AG04449 (cell line): ENCODE data around the gene RFWD3.

Source experiments
- CTCF ChIA-PET: fragments of 350-600 bp; formaldehyde crosslinking; extraction: SDS; loops from one replicate; lab custom pipeline; 2021; ENCODE audit warnings: antibody characterized with exemption; lab: Yijun Ruan, JAX
- POLR2A ChIA-PET: fragments of 400-600, 350-600 bp; formaldehyde crosslinking; extraction: SDS; loops from one replicate; lab custom pipeline; 2020; ENCODE audit warnings: antibody characterized with exemption, inconsistent platforms; lab: Yijun Ruan, JAX
- DNase-seq: peaks from one replicate; pipeline ENCODE4 v3.0.0-alpha.2; 2010; ENCODE audit warnings: low read depth, low spot score
- H3K4me3 ChIP-seq: 2 replicates; pipeline ENCODE4 v1.5.1; 2011; ENCODE audit warnings: low read depth, mild to moderate bottlenecking, control low read depth, low read length
- CTCF ChIP-seq: IDR thresholded peaks from one replicate; pipeline ENCODE4 v1.5.1; 2011; ENCODE audit warnings: mild to moderate bottlenecking, moderate library complexity, low read length, control low read depth, inconsistent platforms; ENCODE audit not compliant: insufficient read depth; ENCODE audit errors: missing control alignments

The RFWD3 gene

GRCh38 chr16:74601126-74601871 is 65.4 kb downstream of the RFWD3 start:
- no peak for DNase-seq
- H3K4me3 ChIP-seq = no peak overlapping the region
- ChIA-PET CTCF (interaction anchor here (1.1 to 2.6 kb wide), 3 partner anchors 22 to 50 kb away, joined by 3 to 7 read pairs (median 4); no protein-coding TSS in a partner anchor), POLR2A (no interaction called here)
- no peak for TF ChIP-seq CTCF

GRCh38 chr16:74596586-74596985 is 70.1 kb downstream of the RFWD3 start:
- no peak overlapping the region for H3K4me3 ChIP-seq
- TF ChIP-seq CTCF = no peak
- no peak for DNase-seq
- CTCF ChIA-PET = interaction anchor here (0.9 kb wide), 1 partner anchor 26 kb away, joined by 5 read pairs; no protein-coding TSS in a partner anchor
- POLR2A ChIA-PET = interaction anchor here (1.2 kb wide), 1 partner anchor 10 kb away, joined by 4 read pairs; the partner anchor contains the start of gene GLG1

GRCh38 chr16:74592847-74593246 is 73.8 kb downstream of the RFWD3 start:
- POLR2A ChIA-PET = no interaction called here
- DNase-seq = no peak
- no peak for TF ChIP-seq CTCF
- CTCF ChIA-PET = interaction anchor here (1.4 to 1.5 kb wide), 2 partner anchors 10 to 13 kb away, joined by 3 to 6 read pairs; no protein-coding TSS in a partner anchor
- no peak overlapping the region for H3K4me3 ChIP-seq

GRCh38 chr16:74591876-74592650 is 74.6 kb downstream of the RFWD3 start:
- TF ChIP-seq CTCF = no peak
- POLR2A ChIA-PET = no interaction called here
- no peak for DNase-seq
- CTCF ChIA-PET = interaction anchor here (1.4 to 1.5 kb wide), 2 partner anchors 9 to 13 kb away, joined by 3 to 6 read pairs; no protein-coding TSS in a partner anchor
- no peak overlapping the region for H3K4me3 ChIP-seq

GRCh38 chr16:74586948-74587347 is 79.7 kb downstream of the RFWD3 start:
- no peak overlapping the region for H3K4me3 ChIP-seq
- CTCF ChIA-PET = interaction anchor here (1.2 kb wide), 1 partner anchor 36 kb away, joined by 3 read pairs; no protein-coding TSS in a partner anchor
- no peak for TF ChIP-seq CTCF
- POLR2A ChIA-PET = no interaction called here
- DNase-seq = no peak
